HG03196 (cell line): ENCODE measurements around the gene LIMS2.

Experiments used
- ATAC-seq: cut with Tn5 transposase; IDR thresholded peaks from one replicate; pipeline ENCODE4 v1.9.1; 2021; ENCODE audit not compliant: unreplicated experiment

Gene LIMS2

DNA sequence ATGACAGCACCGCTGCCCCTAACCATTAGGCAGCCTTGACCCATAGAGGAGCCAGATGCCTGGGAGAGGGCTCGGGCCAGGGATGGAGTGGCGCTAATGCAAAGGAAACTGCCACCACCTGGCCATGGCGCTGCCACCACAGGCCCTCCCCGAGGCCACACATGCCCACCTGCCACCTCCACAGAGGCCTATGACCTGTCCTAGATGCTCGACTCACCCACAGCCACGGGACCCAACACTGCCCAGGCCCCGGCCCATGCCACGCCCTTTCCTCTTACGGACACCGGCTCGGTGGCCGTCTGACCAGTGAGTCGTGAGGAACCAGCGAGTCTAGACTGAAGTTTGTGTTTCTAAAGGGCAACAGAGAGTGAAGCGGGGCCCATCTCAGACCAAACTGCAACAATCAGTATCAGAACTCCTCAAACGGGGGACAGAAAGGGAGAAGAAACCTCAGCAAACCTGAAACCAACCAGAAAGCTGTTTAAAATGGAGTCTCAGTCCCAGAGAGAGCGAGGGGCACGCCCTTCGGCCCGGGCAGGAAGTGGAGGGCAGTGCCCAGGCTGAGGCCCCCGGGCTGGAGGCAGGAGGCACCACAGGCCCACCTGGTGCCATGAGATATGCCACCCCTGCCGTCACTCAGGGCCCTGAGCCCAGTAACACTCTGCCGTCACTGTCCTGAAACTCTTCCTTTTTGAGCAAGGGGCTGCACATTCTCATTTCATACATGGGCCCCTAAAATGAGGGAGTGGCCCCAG lies 28.7 kb downstream of the LIMS2 start:
- no peak for ATAC-seq

GRCh38 chr2:127645395-127646291 lies 29.7 kb downstream of the LIMS2 start, which contains the start of gene GPR17:
TSS of gene GPR17 (plus strand) at chr2:127646153. CDS start at chr2:127650736, 4,583 bp downstream.
- ATAC-seq, result no peak

DNA sequence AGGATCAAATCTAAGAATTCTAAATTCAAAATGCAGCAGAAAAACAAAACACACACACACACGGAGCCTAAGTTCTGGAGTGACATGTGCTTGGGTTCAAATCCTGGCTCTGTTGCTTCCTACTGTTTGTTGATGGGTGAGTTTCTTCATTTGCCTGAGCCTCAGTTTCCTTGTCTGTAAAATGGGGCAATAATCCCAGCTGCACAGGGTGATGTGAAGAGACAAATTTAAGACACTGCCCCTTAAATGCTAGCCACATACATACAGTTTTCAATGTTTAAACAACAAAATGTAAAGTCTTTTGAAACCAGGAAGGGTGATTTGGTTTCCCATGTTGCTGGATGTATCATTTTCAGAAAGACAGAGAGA lies 30.3 kb downstream of the LIMS2 start:
- no peak for ATAC-seq

GRCh38 chr2:127644066-127645025 lies 31.0 kb downstream of the LIMS2 start:
- ATAC-seq, result no peak

DNA sequence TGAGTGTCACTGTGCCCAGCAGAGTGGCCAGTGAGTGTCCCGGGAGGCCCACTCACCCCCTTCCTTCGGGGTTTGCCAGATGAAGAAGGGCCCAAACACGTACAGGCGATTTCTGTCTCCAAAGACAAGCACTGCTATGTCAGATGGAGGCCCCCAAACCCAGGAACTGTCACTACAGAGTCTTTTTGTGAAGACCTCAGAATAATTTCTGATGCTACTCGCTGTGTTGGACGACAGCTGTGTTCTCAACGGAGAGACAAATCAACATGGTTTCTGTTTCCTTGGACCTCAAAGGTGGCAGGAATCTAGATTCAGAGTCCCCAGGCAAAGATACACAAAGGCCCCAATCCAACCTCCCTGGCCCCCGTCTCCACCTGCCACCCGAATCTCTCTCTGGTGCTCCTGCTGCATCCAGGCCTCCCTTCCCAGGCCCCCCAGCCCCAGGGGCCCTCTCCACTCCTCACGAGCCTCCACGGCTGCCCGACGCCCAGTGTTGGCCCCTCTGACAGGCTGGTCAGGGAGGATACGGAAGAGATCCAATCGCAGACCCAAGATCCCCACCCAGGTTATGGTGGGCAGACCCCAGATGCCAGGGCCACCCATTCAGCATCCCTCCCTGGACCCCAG lies 31.8 kb downstream of the LIMS2 start:
- ATAC-seq, result no peak

GRCh38 chr2:127642706-127643438 lies 32.5 kb downstream of the LIMS2 start:
- no peak for ATAC-seq

GRCh38 chr2:127641846-127642507 lies 33.4 kb downstream of the LIMS2 start:
- no peak for ATAC-seq

GRCh38 chr2:127641133-127641532 lies 34.2 kb downstream of the LIMS2 start:
- ATAC-seq, result no peak

DNA sequence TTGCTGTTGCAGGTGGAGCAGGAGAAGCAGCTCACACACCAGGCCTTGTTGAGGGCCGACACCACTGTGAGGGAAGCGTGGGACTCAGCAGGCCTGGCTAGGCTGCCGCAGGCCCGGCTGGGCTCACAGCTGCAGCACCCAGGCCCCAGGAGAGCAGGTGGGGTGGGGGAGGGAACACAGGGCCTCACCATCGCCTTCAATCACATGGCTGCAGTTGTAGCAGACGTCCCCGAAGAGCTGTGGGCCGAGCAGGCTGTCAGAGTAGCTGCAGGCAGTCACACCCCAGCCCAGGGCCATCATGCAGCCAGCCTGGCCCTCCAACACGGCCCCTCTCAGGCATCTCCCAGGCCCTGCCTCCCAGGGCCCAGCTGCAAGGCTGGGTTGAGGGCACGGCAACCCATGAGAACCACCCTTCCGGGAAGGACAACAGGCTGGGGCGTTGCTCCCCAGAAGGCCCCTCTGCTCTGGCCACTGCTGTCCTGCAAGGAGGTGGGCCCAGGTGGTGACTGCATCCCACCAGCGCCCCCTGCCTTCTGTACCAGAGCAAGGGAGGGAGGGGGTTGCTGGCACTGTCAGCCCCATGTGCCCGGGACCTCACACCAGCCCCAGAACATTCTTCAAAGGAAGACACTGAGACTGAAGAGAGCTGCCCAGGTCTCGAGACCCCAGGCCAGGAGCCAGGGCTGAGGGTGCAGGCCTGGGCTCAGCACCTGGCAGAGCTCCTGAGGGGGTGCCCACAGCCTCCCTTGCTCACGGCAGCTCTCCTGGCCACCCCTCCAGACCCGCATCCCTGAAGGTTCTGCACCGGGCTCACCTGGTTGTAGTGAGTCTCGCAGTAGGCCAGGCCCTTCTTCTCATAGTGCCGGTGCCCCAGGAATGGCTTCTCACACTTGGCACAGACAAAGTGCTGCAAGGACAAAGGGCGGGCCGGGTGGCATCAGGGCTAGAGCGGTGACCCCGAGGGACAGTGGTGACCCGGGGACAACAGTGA lies 35.0 kb downstream of the LIMS2 start:
- no peak for ATAC-seq

- ATAC-seq, result no peak
Observed at GRCh38 chr2:127639111-127639474, 36.2 kb downstream of the LIMS2 start.

DNA sequence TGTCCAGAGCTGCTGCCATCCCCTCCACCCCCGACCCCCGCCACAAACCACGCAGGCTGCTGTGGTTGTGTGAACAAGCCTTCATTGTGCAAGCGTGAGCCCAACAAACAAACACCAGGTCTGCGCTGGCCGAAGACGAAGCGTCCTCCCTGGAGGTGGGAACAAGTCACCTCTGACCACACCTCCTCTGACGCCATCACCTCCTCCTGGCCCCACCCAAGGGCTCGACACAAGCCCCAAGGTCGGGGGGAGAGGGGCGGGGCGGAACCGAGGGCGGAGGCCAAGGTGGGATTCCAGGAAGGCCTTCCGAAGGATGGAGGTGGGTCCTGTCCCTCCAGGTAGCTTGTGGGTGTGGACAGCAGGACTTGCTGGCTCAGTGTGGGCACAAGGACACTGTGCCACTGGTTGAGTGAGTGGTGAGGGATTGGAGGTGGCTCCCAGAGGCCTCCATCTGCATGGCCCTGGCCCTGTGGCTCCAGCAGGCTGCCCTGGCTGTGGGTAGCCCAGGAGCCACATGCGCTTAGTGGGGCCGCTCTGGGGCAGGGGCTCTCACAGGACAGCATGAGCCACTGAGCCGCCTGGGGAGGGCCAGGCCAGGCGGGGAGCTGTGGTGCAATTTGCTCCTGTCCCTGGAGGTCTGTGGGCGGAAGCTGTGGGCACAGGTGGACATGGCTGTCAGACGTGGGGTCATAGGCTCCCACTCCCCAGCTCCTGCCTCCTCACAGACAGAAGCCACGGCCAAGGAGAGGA lies 36.8 kb downstream of the LIMS2 start:
- ATAC-seq, result no peak

DNA sequence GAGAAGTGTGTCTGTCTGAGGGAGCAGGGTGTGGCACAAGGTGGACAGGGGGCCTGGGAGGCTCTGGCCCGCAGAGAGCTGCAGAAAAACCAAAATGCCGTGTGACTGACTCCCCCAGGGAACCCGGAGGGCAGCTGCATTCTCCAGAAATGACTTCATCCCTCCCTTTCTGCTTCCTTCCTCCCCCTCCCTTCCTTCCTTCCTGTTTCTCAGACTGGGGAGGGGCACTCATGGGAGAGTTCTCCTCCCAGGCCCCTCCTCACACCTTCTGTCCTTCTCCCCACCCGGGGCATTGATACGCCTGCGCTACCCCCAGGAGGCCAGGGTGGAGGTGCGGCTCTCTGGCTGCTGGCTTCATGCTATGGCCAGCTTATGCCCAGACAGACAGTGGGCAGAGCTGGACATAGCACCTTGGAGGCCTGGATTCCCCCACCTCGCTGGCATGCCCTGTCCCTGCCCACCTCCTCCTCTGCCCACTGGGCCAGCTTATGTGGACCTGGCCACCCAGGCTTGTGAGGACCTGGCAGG lies 37.5 kb downstream of the LIMS2 start:
- ATAC-seq, result no peak

DNA sequence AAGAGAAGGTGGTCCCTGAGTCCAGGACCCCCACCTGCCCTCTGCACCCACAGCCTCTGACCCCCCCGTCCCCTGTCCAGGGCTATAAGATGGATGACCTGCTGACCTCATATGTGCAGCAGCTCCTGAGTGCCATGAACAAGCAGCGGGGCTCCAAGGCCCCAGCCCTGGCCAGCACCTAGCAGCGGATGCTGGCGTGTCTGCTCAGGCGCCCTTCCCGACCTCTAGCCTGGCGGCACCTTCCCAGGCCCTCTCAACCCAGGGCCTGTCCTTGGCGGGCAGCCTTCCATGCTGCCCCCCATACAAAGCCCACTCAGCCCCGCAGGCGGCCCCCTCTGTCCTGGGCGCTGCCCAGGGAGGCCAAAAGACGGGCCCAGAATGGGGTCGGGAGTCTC lies 38.1 kb downstream of the LIMS2 start:
- ATAC-seq, result no peak

- no peak for ATAC-seq
Observed at GRCh38 chr2:127636248-127637235, 38.8 kb downstream of the LIMS2 start.

- ATAC-seq, result no peak
Observed at GRCh38 chr2:127635380-127636237, 39.7 kb downstream of the LIMS2 start.
